HL-60 (cell line): ENCODE measurements around the gene ERC2.

Experiments used
- DNase-seq, 2 experiments: peaks; one replicate each; pipeline ENCODE4 v3.0.0-alpha.2; 2010 to 2020; ENCODE audit warnings: low read depth in 1 of 2, low spot score in 1 of 2
- H3K27ac ChIP-seq: fragments of 250-450 bp; sonication (Bioruptor Pico); replicated peaks from 2 replicates; pipeline ENCODE4 v1.5.1; 2020; ENCODE audit warnings: mild to moderate bottlenecking, moderate library complexity
- H3K27me3 ChIP-seq: fragments of 250-450 bp; sonication (Bioruptor Pico); 2 replicates; pipeline ENCODE4 v1.5.1; 2021; ENCODE audit warnings: mild to moderate bottlenecking, moderate library complexity; ENCODE audit not compliant: insufficient read depth, poor library complexity, severe bottlenecking
- H3K4me3 ChIP-seq: replicated peaks from 2 replicates; pipeline ENCODE4 v1.5.1; 2011; ENCODE audit warnings: mild to moderate bottlenecking, control low read depth, low read length; ENCODE audit not compliant: insufficient read depth
- CTCF ChIP-seq: IDR thresholded peaks from one replicate; pipeline ENCODE4 v1.5.1; 2011; ENCODE audit warnings: low read length, control low read depth, inconsistent platforms; ENCODE audit not compliant: insufficient read depth
- GABPA ChIP-seq: IDR thresholded peaks from 2 replicates; pipeline ENCODE4 v1.6.1; 2012; ENCODE audit warnings: low read depth
- POLR2AphosphoS5 ChIP-seq: IDR thresholded peaks from 2 replicates; pipeline ENCODE4 v1.6.1; 2012; ENCODE audit warnings: low read depth
- REST ChIP-seq: IDR thresholded peaks from 2 replicates; pipeline ENCODE4 v1.6.1; 2012; ENCODE audit warnings: low read depth; ENCODE audit not compliant: insufficient replicate concordance
- SPI1 ChIP-seq: IDR thresholded peaks from 2 replicates; pipeline ENCODE4 v1.6.1; 2012; ENCODE audit warnings: low read depth, mild to moderate bottlenecking, borderline replicate concordance

Gene ERC2

GRCh38 chr3:56471771-56472170 is 3.5 kb upstream of the ERC2 start:
- no peak for TF ChIP-seq SPI1
- no peak for TF ChIP-seq POLR2AphosphoS5
- no peak for TF ChIP-seq GABPA
- TF ChIP-seq CTCF = no peak
- TF ChIP-seq REST = no peak
- H3K27me3 ChIP-seq = peaks cover 36% of the 10 kb centered on the region

GRCh38 chr3:56469141-56469540 is 874 bp upstream of the ERC2 start:
- H3K27ac ChIP-seq = no peak overlapping the region
- H3K4me3 ChIP-seq = no peak overlapping the region
- peaks cover 35% of the 10 kb centered on the region for H3K27me3 ChIP-seq
- no peak for DNase-seq
- no peak for TF ChIP-seq CTCF
- TF ChIP-seq GABPA = no peak
- TF ChIP-seq SPI1 = no peak
- no peak for TF ChIP-seq POLR2AphosphoS5
- TF ChIP-seq REST = no peak

More at GRCh38 chr3:56471771-56472170, 3.5 kb upstream of the ERC2 start:
- H3K27ac ChIP-seq = no peak overlapping the region
- H3K4me3 ChIP-seq = no peak overlapping the region
- DNase-seq = no peak

- no peak overlapping the region for H3K27ac ChIP-seq
- DNase-seq = no peak
- TF ChIP-seq SPI1 (no peak), POLR2AphosphoS5 (no peak), GABPA (no peak), REST (no peak), CTCF (no peak)
- no peak overlapping the region for H3K4me3 ChIP-seq
- H3K27me3 ChIP-seq = peaks cover 37% of the 10 kb centered on the region
Measured at GRCh38 chr3:56467801-56468183, 475 bp downstream of the ERC2 start.
